A549 treated with CpdA at 1 μM for 4 hours (cell line): ENCODE measurements around the gene OR4C45. TPM values are rescaled to one million over a fixed set of nuclear protein-coding genes. Genes with fewer than 3 reads are reported as not detected.

ENCODE experiments used
- total RNA-seq: library from RNA; stranded (reverse); fragments of 200-300 nt; extraction: Qiagen RNA extraction; gene quantifications from 5 replicates; pipeline ENCODE4 v1.2.3, GENCODE V29; 2022; ENCODE audit warnings: low read depth

Gene OR4C45
- total RNA-seq = not detected in 5 replicates

DNA sequence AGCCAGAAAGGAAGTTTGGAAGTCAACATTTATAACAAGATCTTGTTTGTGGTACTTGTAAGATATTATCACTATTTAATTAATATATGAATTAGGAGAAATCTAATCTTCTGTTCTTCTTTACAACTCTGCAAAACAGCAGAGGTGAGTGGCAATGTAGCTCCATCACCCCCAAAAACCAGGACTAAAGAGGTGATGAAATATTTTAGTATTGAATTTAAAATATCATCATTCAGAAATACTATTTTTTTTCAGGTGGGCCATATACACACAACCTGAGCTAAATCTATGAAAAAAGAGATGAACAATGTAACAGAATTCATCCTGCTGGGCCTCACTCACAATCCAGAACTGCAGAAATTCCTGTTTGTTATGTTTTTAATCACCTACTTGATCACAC is at the start of gene OR4C45:
OR4C45 (plus strand) TSS at position 301 of the 400 bp plus-strand sequence.

Other genes starting within 250 kb of the OR4C45 start
- not detected in 5 replicates for gene OR4C13, start 80.5 kb upstream of the OR4C45 start, total RNA-seq
- not detected in 5 replicates for gene OR4C12, start 50.3 kb upstream of the OR4C45 start, total RNA-seq